ENCODE measurements around the gene GABRA5. TPM values are rescaled to one million over a fixed set of nuclear protein-coding genes. Genes with fewer than 3 reads are reported as not detected.

The GABRA5 gene
- total RNA-seq, 1 experiment from 2014 or later = not detected

- no TSS peak for BruUV-seq (replicated peaks)
- H3K4me3 Mint-ChIP-seq (ENCODE audit: low read depth, unreplicated experiment) = no peak overlapping the region
- no peaks in the 10 kb centered on the region for H3K36me3 Mint-ChIP-seq (ENCODE audit: insufficient read depth, unreplicated experiment)
- no peaks in the 10 kb centered on the region for H3K27me3 Mint-ChIP-seq (ENCODE audit: unreplicated experiment)
- intact Hi-C loops (cut with micrococcal nuclease; ENCODE audit: unreplicated experiment) = no loop called here
- TF ChIP-seq CTCF (IDR thresholded peaks at IDR 0.05; ENCODE audit: unreplicated experiment) = no peak
- H3K9me3 Mint-ChIP-seq (ENCODE audit: low read depth, unreplicated experiment) = no peaks in the 10 kb centered on the region
- H3K27ac Mint-ChIP-seq (ENCODE audit: unreplicated experiment) = no peak overlapping the region
- no peak for DNase-seq
- H3K4me1 Mint-ChIP-seq (ENCODE audit: low read depth, unreplicated experiment) = no peaks in the 10 kb centered on the region
- CTCF ChIA-PET = no interaction called here
Measured at GRCh38 chr15:26921433-26921832, 54.6 kb downstream of the GABRA5 start.

- H3K27me3 Mint-ChIP-seq (ENCODE audit: unreplicated experiment) = no peaks in the 10 kb centered on the region
- no peak for TF ChIP-seq CTCF (IDR thresholded peaks at IDR 0.05; ENCODE audit: unreplicated experiment)
- no peak overlapping the region for H3K27ac Mint-ChIP-seq (ENCODE audit: unreplicated experiment)
Measured at GRCh38 chr15:26926081-26926480, 59.2 kb downstream of the GABRA5 start.

GRCh38 chr15:26928051-26928450 is 61.2 kb downstream of the GABRA5 start:
- no peak for TF ChIP-seq CTCF (IDR thresholded peaks at IDR 0.05; ENCODE audit: unreplicated experiment)
- Mint-ChIP-seq H3K4me1 (ENCODE audit: low read depth, unreplicated experiment) (no peaks in the 10 kb centered on the region), H3K27ac (ENCODE audit: unreplicated experiment) (no peak overlapping the region), H3K27me3 (ENCODE audit: unreplicated experiment) (no peaks in the 10 kb centered on the region), H3K4me3 (ENCODE audit: low read depth, unreplicated experiment) (no peak overlapping the region), H3K9me3 (ENCODE audit: low read depth, unreplicated experiment) (no peaks in the 10 kb centered on the region), H3K36me3 (ENCODE audit: insufficient read depth, unreplicated experiment) (no peaks in the 10 kb centered on the region)
- intact Hi-C loops (cut with micrococcal nuclease; ENCODE audit: unreplicated experiment) = no loop called here
- BruUV-seq (replicated peaks) = no TSS peak
- CTCF ChIA-PET = no interaction called here
- no peak for DNase-seq

More at GRCh38 chr15:26926081-26926480, 59.2 kb downstream of the GABRA5 start:
- H3K4me3 Mint-ChIP-seq (ENCODE audit: low read depth, unreplicated experiment) = no peak overlapping the region
- BruUV-seq (replicated peaks) = no TSS peak
- no peak for DNase-seq
- H3K9me3 Mint-ChIP-seq (ENCODE audit: low read depth, unreplicated experiment) = no peaks in the 10 kb centered on the region
- intact Hi-C loops (cut with micrococcal nuclease; ENCODE audit: unreplicated experiment) = no loop called here
- H3K36me3 Mint-ChIP-seq (ENCODE audit: insufficient read depth, unreplicated experiment) = no peaks in the 10 kb centered on the region
- CTCF ChIA-PET = no interaction called here
- H3K4me1 Mint-ChIP-seq (ENCODE audit: low read depth, unreplicated experiment) = no peaks in the 10 kb centered on the region

GRCh38 chr15:26929588-26929987 is 62.7 kb downstream of the GABRA5 start:
- H3K27ac Mint-ChIP-seq (ENCODE audit: unreplicated experiment) = no peak overlapping the region
- DNase-seq = no peak
- no peaks in the 10 kb centered on the region for H3K36me3 Mint-ChIP-seq (ENCODE audit: insufficient read depth, unreplicated experiment)
- intact Hi-C loops (cut with micrococcal nuclease; ENCODE audit: unreplicated experiment) = no loop called here
- no peak overlapping the region for H3K4me3 Mint-ChIP-seq (ENCODE audit: low read depth, unreplicated experiment)
- CTCF ChIA-PET = no interaction called here
- no peaks in the 10 kb centered on the region for H3K27me3 Mint-ChIP-seq (ENCODE audit: unreplicated experiment)
- H3K4me1 Mint-ChIP-seq (ENCODE audit: low read depth, unreplicated experiment) = no peaks in the 10 kb centered on the region
- TF ChIP-seq CTCF (IDR thresholded peaks at IDR 0.05; ENCODE audit: unreplicated experiment) = no peak
- no TSS peak for BruUV-seq (replicated peaks)
- no peaks in the 10 kb centered on the region for H3K9me3 Mint-ChIP-seq (ENCODE audit: low read depth, unreplicated experiment)

- Mint-ChIP-seq H3K4me3 (ENCODE audit: low read depth, unreplicated experiment) (no peak overlapping the region), H3K36me3 (ENCODE audit: insufficient read depth, unreplicated experiment) (no peaks in the 10 kb centered on the region), H3K4me1 (ENCODE audit: low read depth, unreplicated experiment) (no peaks in the 10 kb centered on the region), H3K9me3 (ENCODE audit: low read depth, unreplicated experiment) (no peaks in the 10 kb centered on the region), H3K27ac (ENCODE audit: unreplicated experiment) (no peak overlapping the region), H3K27me3 (ENCODE audit: unreplicated experiment) (no peaks in the 10 kb centered on the region)
- intact Hi-C loops (cut with micrococcal nuclease; ENCODE audit: unreplicated experiment) = no loop called here
- no peak for DNase-seq
- CTCF ChIA-PET = no interaction called here
- no peak for TF ChIP-seq CTCF (IDR thresholded peaks at IDR 0.05; ENCODE audit: unreplicated experiment)
- no TSS peak for BruUV-seq (replicated peaks)
Measured at GRCh38 chr15:26934848-26935247, 68.0 kb downstream of the GABRA5 start.

Measured in Calu3 (cell line).